Measurements from ENCODE around the gene BICRAL.
A peak's percentile ranks its signal among the peaks of the same experiment; 100 is the strongest.
"Not testable (repeated sequence)": the region's sequence is repeated elsewhere in the genome, so short reads cannot be mapped to it uniquely, and the experiment has no call there.

BICRAL gene

DNA sequence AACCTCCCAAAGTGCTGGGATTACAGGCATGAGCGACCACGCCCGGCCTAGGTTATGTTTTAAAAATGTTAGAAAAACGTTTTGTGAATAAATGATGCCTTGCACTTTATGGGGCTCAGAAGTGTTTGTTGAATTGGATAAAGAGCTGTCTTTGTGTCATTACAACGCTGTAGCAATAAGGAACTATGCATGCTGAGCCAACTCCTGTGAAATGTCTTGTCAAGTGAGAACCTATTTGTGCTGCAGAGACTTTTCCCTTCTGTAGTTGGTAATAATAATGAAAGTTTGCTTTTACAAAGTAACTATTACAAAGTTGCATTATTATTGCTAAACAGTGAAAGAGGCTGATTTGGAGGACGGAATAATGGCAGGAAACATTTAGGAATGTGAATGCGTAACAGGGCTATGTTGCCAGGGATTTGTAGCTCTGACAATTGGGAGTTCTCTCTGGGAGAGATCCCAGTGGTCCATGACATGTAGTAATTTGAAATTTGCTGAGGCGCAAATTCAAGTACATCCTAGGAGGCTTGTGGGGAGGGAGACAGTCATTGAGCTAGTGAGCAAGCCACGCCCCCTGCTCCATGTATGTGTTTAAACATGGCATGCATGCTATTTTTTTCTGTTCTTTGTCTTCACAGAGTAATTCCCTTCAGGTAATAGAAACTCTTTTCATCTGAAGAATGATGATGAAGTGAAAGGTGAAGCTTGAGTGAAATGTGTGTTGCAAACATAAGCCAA is 16.8 kb upstream of the BICRAL start:
- DNase-seq (ENCODE audit: low spot score): no peak

- peak; percentile 52 for DNase-seq (ENCODE audit: low spot score)
Observed at GRCh38 chr6:42766163-42766670, 15.6 kb upstream of the BICRAL start.

DNA sequence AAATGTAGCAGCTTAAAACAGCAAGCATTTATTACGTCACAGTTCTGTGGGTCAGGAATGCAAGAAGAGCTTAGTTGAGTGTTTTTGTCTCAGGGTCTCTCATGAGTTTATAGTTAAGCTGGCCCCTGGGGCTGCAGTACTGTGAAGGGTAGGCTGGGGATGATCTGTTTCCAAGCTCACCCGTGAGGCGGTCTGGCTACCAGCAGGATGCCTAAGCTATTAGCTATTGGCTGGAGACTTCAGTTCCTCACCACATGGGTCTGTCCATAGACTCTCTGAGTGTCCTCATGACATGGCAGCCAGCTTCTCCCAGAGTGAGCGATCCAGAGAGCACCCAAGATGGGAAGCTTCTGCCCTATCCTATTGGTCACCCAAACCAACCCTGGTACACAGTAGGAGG is 12.8 kb upstream of the BICRAL start:
- no peak for DNase-seq (ENCODE audit: low spot score)

DNA sequence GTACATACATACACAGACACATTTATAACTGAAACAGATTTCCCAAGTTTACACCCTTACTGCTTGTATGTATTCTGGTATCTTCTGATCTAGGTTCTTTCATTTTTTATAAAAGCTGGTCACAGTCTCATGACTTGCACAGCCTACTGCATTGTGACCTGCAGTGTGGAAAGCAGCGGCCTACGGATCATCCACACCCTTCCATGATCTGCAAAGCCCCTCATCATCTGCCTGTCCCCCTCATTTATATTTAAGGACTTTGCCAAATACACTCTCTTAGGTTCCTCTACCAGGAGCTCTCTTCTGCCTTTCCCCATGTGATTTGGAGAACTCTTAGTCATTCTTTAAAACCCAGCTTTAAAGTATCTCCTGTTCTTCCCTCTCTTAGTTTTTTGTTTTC is 12.0 kb upstream of the BICRAL start:
- DNase-seq (ENCODE audit: low spot score): no peak

DNA sequence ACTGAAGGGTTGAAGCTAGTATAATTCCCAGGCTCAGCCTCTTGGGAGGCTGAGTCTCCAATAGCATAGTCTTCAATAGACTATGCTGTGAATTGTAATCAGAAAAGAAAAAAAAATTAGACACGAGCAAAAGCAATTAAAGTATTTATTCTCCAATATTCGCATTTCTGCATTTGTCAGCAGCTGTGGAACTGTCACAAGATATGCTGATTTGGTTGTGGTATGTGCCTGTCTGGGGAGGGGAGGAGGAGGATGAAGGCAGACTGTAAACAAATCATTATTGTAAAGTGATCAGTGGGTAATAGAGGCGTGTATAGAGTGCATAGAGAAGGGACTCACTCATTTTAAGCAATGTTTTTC is 10.1 kb upstream of the BICRAL start:
- no peak for DNase-seq (ENCODE audit: low spot score)

DNA sequence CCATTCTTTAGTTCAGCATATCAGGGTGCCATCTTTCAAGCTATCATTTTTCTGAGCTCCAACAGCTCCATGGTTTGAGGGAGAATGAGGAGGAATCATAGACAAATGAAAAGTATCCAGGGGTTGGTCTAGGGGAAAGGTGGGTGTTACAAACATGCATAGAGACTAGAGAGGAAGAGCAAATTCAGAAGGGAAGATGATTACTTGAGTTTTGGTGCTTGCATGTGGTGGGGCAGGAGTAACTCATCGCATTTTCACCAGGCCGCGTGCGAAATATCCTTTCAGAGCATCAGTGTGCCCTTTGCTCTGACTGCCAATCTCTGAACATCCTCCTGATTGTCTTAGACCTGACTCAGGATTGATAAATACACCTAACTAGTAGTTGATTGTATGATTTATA is 7.7 kb upstream of the BICRAL start:
- DNase-seq (ENCODE audit: low spot score): no peak

- DNase-seq (ENCODE audit: low spot score): not testable (repeated sequence)
Observed at GRCh38 chr6:42774821-42775487, 6.9 kb upstream of the BICRAL start.

DNA sequence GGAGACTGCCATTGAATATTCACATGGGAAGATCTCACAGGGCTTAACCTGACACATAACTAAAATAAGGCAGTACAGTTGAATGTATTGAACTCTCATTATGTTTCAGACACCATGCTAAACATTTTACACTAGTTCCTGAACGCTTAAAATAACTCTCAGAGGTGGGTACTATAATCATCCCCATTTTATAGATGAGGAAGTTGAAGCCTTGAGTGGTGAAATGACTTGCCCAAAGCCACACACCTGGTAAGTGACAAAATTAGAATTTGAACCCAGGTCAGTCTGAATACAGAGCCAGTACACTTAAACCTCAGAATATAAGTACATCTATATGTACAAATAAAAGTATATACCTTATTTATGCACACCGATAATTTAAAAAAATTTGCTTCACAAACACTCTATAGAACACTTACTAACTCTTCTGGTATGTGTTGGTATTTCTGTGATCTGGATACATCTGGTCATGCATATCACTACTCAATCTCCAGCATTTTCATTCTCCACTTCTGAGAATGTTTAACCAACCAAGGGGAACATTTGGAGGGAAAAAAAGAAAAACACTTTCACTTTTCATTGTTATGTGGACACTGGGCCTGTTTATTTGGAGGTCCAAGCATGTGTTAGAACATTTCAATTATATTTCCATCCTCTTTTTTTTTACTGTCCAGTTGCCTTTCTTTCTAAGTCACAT is 4.6 kb upstream of the BICRAL start:
- no peak for DNase-seq (ENCODE audit: low spot score)

DNA sequence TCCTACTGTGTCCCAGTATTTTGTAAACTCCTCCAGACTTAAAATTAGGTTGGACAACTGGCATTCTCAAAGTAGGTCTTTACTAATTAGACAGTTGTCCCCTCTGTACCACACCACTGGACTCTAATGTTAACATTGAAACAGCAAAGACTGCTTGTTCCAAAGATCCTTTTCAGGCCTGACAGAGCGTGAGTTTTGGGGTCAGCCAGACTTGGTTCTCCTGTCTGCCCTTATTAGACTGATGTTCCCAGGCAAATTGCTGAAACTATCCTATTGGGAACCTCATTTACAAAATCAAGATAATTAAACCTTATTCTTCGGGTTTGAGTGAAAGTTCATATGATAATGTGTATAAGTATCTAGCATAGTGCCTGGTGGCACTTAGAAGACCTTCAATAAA is 3.7 kb upstream of the BICRAL start:
- DNase-seq (ENCODE audit: low spot score): no peak

- no peak for DNase-seq (ENCODE audit: low spot score)
Observed at GRCh38 chr6:42779521-42779920, 2.3 kb upstream of the BICRAL start.

GRCh38 chr6:42781546-42781795 is 381 bp upstream of the BICRAL start:
- no peak for DNase-seq (ENCODE audit: low spot score)

DNA sequence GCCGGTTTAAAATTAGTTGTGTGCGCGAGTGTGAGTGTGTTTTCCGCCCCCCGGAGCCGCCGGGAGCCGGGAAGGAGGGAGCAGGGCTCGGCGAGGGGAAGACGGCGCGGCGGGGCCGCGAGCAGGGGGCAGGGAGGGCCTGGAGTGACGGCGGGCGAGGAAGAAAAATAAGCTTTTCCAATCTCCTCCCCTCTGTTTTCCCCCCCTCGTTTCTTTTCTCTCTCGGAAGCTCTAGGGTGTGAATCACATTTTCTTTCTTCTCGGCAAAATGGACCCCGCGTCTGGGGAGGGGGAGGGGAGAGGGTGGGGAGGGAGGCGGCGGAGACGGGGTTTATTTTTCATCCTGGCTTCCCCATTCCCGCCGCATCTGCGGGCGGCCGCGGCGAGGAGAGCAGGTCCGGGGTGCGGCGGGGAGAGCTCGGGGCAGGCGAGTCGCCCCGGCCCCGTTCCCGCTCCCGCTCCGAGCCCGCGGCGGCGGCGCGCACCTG is 881 bp downstream of the BICRAL start:
- DNase-seq (ENCODE audit: low spot score): peak; percentile 90

GRCh38 chr6:42783177-42783875 is 1.5 kb downstream of the BICRAL start:
- DNase-seq (ENCODE audit: low spot score): peak; percentile 79

DNA sequence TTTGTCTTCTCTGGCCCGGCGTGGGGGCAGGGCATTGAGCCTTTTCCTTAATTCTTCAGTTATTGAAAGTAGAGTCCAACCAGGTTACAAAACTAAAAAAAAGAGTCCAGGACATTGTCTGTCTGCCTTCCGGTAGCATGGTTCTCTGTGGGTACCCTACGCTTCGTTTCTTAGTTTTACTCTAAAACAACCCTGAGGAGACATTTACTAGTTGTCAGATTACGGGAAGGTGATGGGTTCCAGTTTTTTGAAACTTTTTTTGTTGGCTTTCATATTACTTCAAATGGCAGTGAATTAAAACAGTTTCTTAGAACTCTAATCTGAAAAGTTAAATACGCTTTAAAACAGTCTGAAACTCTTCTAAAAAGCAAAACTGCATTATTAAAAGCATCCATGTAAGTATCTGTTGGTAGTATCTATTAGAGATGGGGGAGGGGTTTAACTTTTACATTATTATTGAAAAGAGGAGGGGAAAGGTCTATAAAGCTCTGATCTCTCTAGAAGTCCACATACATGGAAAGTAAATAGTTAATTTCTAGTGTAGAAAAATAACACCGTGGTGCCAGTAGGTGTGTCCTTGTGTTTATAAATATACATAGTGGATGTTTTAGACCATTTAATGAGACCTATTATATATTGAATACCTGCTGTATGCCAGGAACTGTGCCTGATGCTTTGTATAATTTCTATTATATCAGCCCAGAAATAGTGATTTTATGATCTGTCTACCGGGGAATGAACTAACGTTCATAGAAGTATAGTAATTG is 2.2 kb downstream of the BICRAL start:
- no peak for DNase-seq (ENCODE audit: low spot score)

GRCh38 chr6:42784717-42785498 is 3.1 kb downstream of the BICRAL start:
- no peak for DNase-seq (ENCODE audit: low spot score)

GRCh38 chr6:42786525-42786985 is 4.7 kb downstream of the BICRAL start:
- DNase-seq (ENCODE audit: low spot score): no peak

- no peak for DNase-seq (ENCODE audit: low spot score)
Observed at GRCh38 chr6:42787063-42787472, 5.2 kb downstream of the BICRAL start.

DNA sequence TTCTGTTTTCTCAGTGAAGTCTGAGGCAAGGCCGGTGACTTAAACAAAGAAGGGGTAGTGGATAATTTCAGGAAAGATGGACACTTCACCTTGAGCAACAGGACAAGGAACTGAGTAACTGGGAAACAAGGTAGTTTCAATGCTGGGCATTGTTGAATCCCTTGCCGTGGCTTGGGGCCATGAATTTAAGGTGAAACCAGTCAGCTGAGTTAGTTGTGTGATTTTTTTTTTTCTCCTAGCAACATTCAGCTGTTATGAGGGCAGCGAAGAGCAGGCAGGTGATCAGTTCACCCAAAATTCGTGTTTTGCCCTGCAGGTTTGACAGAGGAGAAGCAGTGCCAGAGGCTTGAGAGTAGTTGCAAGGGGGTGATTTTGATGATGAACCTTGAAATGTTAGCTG is 6.8 kb downstream of the BICRAL start:
- DNase-seq (ENCODE audit: low spot score): no peak

GRCh38 chr6:42790549-42791181 is 8.8 kb downstream of the BICRAL start:
- DNase-seq (ENCODE audit: low spot score): no peak

DNA sequence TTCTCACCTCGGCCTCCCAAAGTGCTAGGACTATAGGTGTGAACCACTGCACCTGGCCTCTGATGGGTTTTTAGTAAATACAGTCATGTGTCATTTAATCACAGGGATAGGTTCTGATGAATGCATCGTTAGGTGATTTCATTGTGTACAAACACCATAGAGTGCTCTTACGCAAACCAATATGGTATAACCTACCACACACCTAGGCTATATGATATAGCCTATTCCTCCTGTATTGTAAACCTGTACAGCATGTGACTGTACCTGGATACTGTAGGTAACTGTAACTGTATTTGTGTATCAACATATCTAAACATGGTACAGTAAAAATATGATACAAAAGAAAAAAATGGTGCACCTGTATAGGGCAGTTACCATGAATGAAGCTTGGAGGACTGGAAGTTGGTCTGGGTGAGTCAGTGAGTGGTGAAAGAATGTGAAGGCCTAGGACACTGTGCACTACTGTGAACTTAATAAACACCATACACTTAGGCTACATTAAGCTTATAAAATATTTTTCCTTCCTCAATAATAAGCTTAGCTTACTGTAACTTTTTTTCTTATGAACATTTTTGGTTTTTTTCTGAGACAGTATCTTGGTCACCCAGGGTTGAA is 10.0 kb downstream of the BICRAL start:
- no peak for DNase-seq (ENCODE audit: low spot score)
